Sigmoid colon (tissue), 4 donors: ENCODE measurements around the gene TTLL11.

Source experiments
- CTCF ChIP-seq, 4 experiments: fragments of 450-650 bp in 3 of 4; fragments of 200-600 bp in 1 of 4; IDR thresholded peaks; one replicate each; pipeline ENCODE4 v1.5.1; 2016 to 2019; ENCODE audit warnings: antibody characterized with exemption in 4 of 4, mild to moderate bottlenecking in 3 of 4, moderate library complexity in 2 of 4
- POLR2A ChIP-seq, 2 donors: fragments of 450-650 bp; IDR thresholded peaks; one replicate each; pipeline ENCODE4 v1.6.1; 2016; ENCODE audit warnings: antibody characterized with exemption in 2 of 2, mild to moderate bottlenecking in 2 of 2, moderate library complexity in 2 of 2
- POLR2AphosphoS5 ChIP-seq, 4 donors: sonication (generic); formaldehyde crosslinking; IDR thresholded peaks; one replicate each; pipeline ENCODE4 v1.6.1; 2017; ENCODE audit warnings: antibody characterized with exemption in 4 of 4

GRCh38 chr9:122070728-122071515, 22.2 kb downstream of the TTLL11 start:
- no peak for TF ChIP-seq CTCF (IDR thresholded peaks at IDR 0.05)
- TF ChIP-seq POLR2A (IDR thresholded peaks at IDR 0.05), result no peak
- TF ChIP-seq POLR2AphosphoS5 (IDR thresholded peaks at IDR 0.05), result no peak
